ENCODE measurements around the gene SGSM2. TPM values are rescaled to one million over a fixed set of nuclear protein-coding genes. Genes with fewer than 3 reads are reported as not detected.

The SGSM2 gene
- total RNA-seq, 2 experiments from 2014 or later: 46.4 to 57.0 TPM

- ATAC-seq (no peak), DNase-seq (no peak)
- Mint-ChIP-seq H3K4me1 (peaks cover 8% of the 10 kb centered on the region), H3K36me3 (peaks cover 5% of the 10 kb centered on the region), H3K27me3 (no peaks in the 10 kb centered on the region), H3K9me3 (ENCODE audit: low read depth) (no peaks in the 10 kb centered on the region), H3K4me3 (no peak overlapping the region), H3K27ac (no peak overlapping the region)
- CTCF ChIA-PET: interaction anchor here (0.8 to 2.2 kb wide), 3 partner anchors 8 to 68 kb away, joined by 3 to 6 read pairs (median 4); no protein-coding TSS in a partner anchor
These were observed 10.7 kb downstream of the SGSM2 start for GRCh38 chr17:2347805-2348685.

GRCh38 chr17:2351269-2351668, 14.0 kb downstream of the SGSM2 start:
- H3K27me3 Mint-ChIP-seq: no peaks in the 10 kb centered on the region
- peaks cover 15% of the 10 kb centered on the region for H3K4me1 Mint-ChIP-seq
- no peak for DNase-seq
- H3K4me3 Mint-ChIP-seq: no peak overlapping the region
- H3K36me3 Mint-ChIP-seq: peaks cover 2% of the 10 kb centered on the region
- H3K9me3 Mint-ChIP-seq (ENCODE audit: low read depth): no peaks in the 10 kb centered on the region
- no peak overlapping the region for H3K27ac Mint-ChIP-seq
- no peak for ATAC-seq
- CTCF ChIA-PET: interaction anchor here (4.8 kb wide), 1 partner anchor 13 kb away, joined by 64 read pairs; the partner anchor contains the start of genes SGSM2 and TSR1

- Mint-ChIP-seq H3K4me3 (peak overlapping the region; percentile 14), H3K27me3 (no peaks in the 10 kb centered on the region), H3K36me3 (peaks cover 2% of the 10 kb centered on the region), H3K9me3 (ENCODE audit: low read depth) (no peaks in the 10 kb centered on the region), H3K27ac (peak overlapping the region; percentile 85), H3K4me1 (peaks cover 15% of the 10 kb centered on the region)
- ATAC-seq (no peak), DNase-seq (no peak)
- CTCF ChIA-PET: interaction anchor here (0.7 to 4.8 kb wide), 10 partner anchors 16 to 329 kb away, joined by 3 to 64 read pairs (median 9); partner anchors contain the start of genes HIC1, RTN4RL1, SGSM2 and TSR1
These were observed 17.0 kb downstream of the SGSM2 start for GRCh38 chr17:2354311-2354710.

GRCh38 chr17:2357237-2357636, 19.9 kb downstream of the SGSM2 start:
- no peaks in the 10 kb centered on the region for H3K27me3 Mint-ChIP-seq
- H3K4me1 Mint-ChIP-seq: peaks cover 15% of the 10 kb centered on the region
- CTCF ChIA-PET: no interaction called here
- H3K36me3 Mint-ChIP-seq: no peaks in the 10 kb centered on the region
- DNase-seq (no peak), ATAC-seq (no peak)
- H3K4me3 Mint-ChIP-seq: no peak overlapping the region
- H3K27ac Mint-ChIP-seq: no peak overlapping the region
- no peaks in the 10 kb centered on the region for H3K9me3 Mint-ChIP-seq (ENCODE audit: low read depth)

- Mint-ChIP-seq H3K4me1 (peaks cover 14% of the 10 kb centered on the region), H3K4me3 (no peak overlapping the region), H3K27ac (no peak overlapping the region), H3K27me3 (no peaks in the 10 kb centered on the region), H3K36me3 (peaks cover 2% of the 10 kb centered on the region), H3K9me3 (ENCODE audit: low read depth) (no peaks in the 10 kb centered on the region)
- CTCF ChIA-PET: interaction anchor here (1.4 kb wide), 1 partner anchor 58 kb away, joined by 5 read pairs; no protein-coding TSS in a partner anchor
- DNase-seq (no peak), ATAC-seq (no peak)
These were observed 20.7 kb downstream of the SGSM2 start for GRCh38 chr17:2357931-2358434.

GRCh38 chr17:2361010-2361760, 23.9 kb downstream of the SGSM2 start:
- Mint-ChIP-seq H3K4me3 (no peak overlapping the region), H3K4me1 (no peaks in the 10 kb centered on the region), H3K36me3 (peaks cover 2% of the 10 kb centered on the region), H3K27ac (no peak overlapping the region), H3K27me3 (no peaks in the 10 kb centered on the region), H3K9me3 (ENCODE audit: low read depth) (no peaks in the 10 kb centered on the region)
- DNase-seq: no peak
- CTCF ChIA-PET: interaction anchor here (1.4 to 2.2 kb wide), 2 partner anchors 21 to 55 kb away, joined by 4 to 12 read pairs; no protein-coding TSS in a partner anchor
- ATAC-seq: no peak

GRCh38 chr17:2362016-2362415, 24.7 kb downstream of the SGSM2 start:
- H3K4me3 Mint-ChIP-seq: no peak overlapping the region
- H3K4me1 Mint-ChIP-seq: no peaks in the 10 kb centered on the region
- no peak overlapping the region for H3K27ac Mint-ChIP-seq
- DNase-seq: no peak
- peaks cover 2% of the 10 kb centered on the region for H3K36me3 Mint-ChIP-seq
- ATAC-seq: no peak
- CTCF ChIA-PET: interaction anchor here (2.2 kb wide), 1 partner anchor 20 kb away, joined by 12 read pairs; no protein-coding TSS in a partner anchor
- no peaks in the 10 kb centered on the region for H3K27me3 Mint-ChIP-seq
- H3K9me3 Mint-ChIP-seq (ENCODE audit: low read depth): no peaks in the 10 kb centered on the region

GRCh38 chr17:2362416-2362815, 25.1 kb downstream of the SGSM2 start:
- no peak overlapping the region for H3K4me3 Mint-ChIP-seq
- no peaks in the 10 kb centered on the region for H3K9me3 Mint-ChIP-seq (ENCODE audit: low read depth)
- H3K27me3 Mint-ChIP-seq: no peaks in the 10 kb centered on the region
- ATAC-seq: no peak
- peaks cover 2% of the 10 kb centered on the region for H3K36me3 Mint-ChIP-seq
- CTCF ChIA-PET: interaction anchor here (2.9 kb wide), 1 partner anchor 20 kb away, joined by 11 read pairs; no protein-coding TSS in a partner anchor
- no peak overlapping the region for H3K27ac Mint-ChIP-seq
- DNase-seq: no peak
- no peaks in the 10 kb centered on the region for H3K4me1 Mint-ChIP-seq

- H3K36me3 Mint-ChIP-seq: peaks cover 2% of the 10 kb centered on the region
- no peaks in the 10 kb centered on the region for H3K9me3 Mint-ChIP-seq (ENCODE audit: low read depth)
- H3K27me3 Mint-ChIP-seq: no peaks in the 10 kb centered on the region
- CTCF ChIA-PET: interaction anchor here (2.9 kb wide), 1 partner anchor 20 kb away, joined by 11 read pairs; no protein-coding TSS in a partner anchor
- ATAC-seq (no peak), DNase-seq (no peak)
- H3K4me3 Mint-ChIP-seq: no peak overlapping the region
- H3K4me1 Mint-ChIP-seq: no peaks in the 10 kb centered on the region
- H3K27ac Mint-ChIP-seq: no peak overlapping the region
These were observed 25.6 kb downstream of the SGSM2 start for GRCh38 chr17:2362881-2363280.

GRCh38 chr17:2363318-2363717, 26.0 kb downstream of the SGSM2 start:
- H3K4me1 Mint-ChIP-seq: no peaks in the 10 kb centered on the region
- H3K36me3 Mint-ChIP-seq: peaks cover 2% of the 10 kb centered on the region
- H3K27me3 Mint-ChIP-seq: no peaks in the 10 kb centered on the region
- H3K4me3 Mint-ChIP-seq: no peak overlapping the region
- ATAC-seq: no peak
- H3K27ac Mint-ChIP-seq: no peak overlapping the region
- H3K9me3 Mint-ChIP-seq (ENCODE audit: low read depth): no peaks in the 10 kb centered on the region
- DNase-seq: no peak
- CTCF ChIA-PET: interaction anchor here (2.9 kb wide), 1 partner anchor 19 kb away, joined by 11 read pairs; no protein-coding TSS in a partner anchor

- Mint-ChIP-seq H3K4me1 (no peaks in the 10 kb centered on the region), H3K4me3 (no peak overlapping the region), H3K27ac (no peak overlapping the region), H3K36me3 (peaks cover 2% of the 10 kb centered on the region), H3K9me3 (ENCODE audit: low read depth) (no peaks in the 10 kb centered on the region), H3K27me3 (no peaks in the 10 kb centered on the region)
- ATAC-seq: no peak
- DNase-seq: no peak
- CTCF ChIA-PET: interaction anchor here (2.9 kb wide), 1 partner anchor 18 kb away, joined by 11 read pairs; no protein-coding TSS in a partner anchor
These were observed 26.8 kb downstream of the SGSM2 start for GRCh38 chr17:2363851-2364762.

GRCh38 chr17:2364763-2365116, 27.4 kb downstream of the SGSM2 start:
- Mint-ChIP-seq H3K4me3 (no peak overlapping the region), H3K4me1 (no peaks in the 10 kb centered on the region), H3K27ac (no peak overlapping the region), H3K27me3 (no peaks in the 10 kb centered on the region), H3K9me3 (ENCODE audit: low read depth) (no peaks in the 10 kb centered on the region), H3K36me3 (peaks cover 2% of the 10 kb centered on the region)
- CTCF ChIA-PET: interaction anchor here (2.9 kb wide), 1 partner anchor 18 kb away, joined by 11 read pairs; no protein-coding TSS in a partner anchor
- DNase-seq: no peak
- no peak for ATAC-seq

Measured in activated CD8-positive, alpha-beta memory T cell treated with anti-CD3 and anti-CD28 coated beads, Interleukin-2, amount 10 ng/mL, durations not matched to agents 7 days and 5 days (primary cell).